SW 1271 (cell line): ENCODE data around the gene COL18A1.
A peak's percentile ranks its signal among the peaks of the same experiment; 100 is the strongest.

Experiments
- DNase-seq, 2 experiments: peaks; one replicate each; lab custom pipeline; 2025; lab: John Stamatoyannopoulos, UW

The COL18A1 gene

GRCh38 chr21:45535341-45536081 lies 130.5 kb downstream of the COL18A1 start:
- DNase-seq = no peak

GRCh38 chr21:45536301-45537081 lies 131.5 kb downstream of the COL18A1 start:
- DNase-seq = no peak

GRCh38 chr21:45537111-45537745 lies 132.3 kb downstream of the COL18A1 start:
- no peak for DNase-seq

- DNase-seq = no peak
These were observed 132.9 kb downstream of the COL18A1 start for GRCh38 chr21:45537746-45538291.

GRCh38 chr21:45538381-45539045 lies 133.5 kb downstream of the COL18A1 start:
- DNase-seq = no peak

- DNase-seq = no peak
These were observed 134.3 kb downstream of the COL18A1 start for GRCh38 chr21:45539046-45539795.

- DNase-seq = no peak
These were observed 135.0 kb downstream of the COL18A1 start for GRCh38 chr21:45539796-45540600.

GRCh38 chr21:45540601-45540970 lies 135.6 kb downstream of the COL18A1 start:
- DNase-seq = no peak

- DNase-seq = peak in 1 of 2 experiments; percentile 45
These were observed 136.5 kb downstream of the COL18A1 start for GRCh38 chr21:45541221-45542039.

- peak in 1 of 2 experiments; percentile 21 for DNase-seq
These were observed 137.3 kb downstream of the COL18A1 start, which contains the start of gene SLC19A1 for GRCh38 chr21:45542242-45542666. Gene SLC19A1, minus strand, starts transcription at chr21:45542440. Its CDS starts 4,481 bp downstream, at chr21:45537959.

GRCh38 chr21:45542667-45543370 lies 137.9 kb downstream of the COL18A1 start:
- no peak for DNase-seq

GRCh38 chr21:45543371-45543709 lies 138.4 kb downstream of the COL18A1 start:
- DNase-seq = no peak

GRCh38 chr21:45543710-45544448 lies 138.9 kb downstream of the COL18A1 start:
- no peak for DNase-seq

- no peak for DNase-seq
These were observed 139.7 kb downstream of the COL18A1 start for GRCh38 chr21:45544449-45545235.

- no peak for DNase-seq
These were observed 140.2 kb downstream of the COL18A1 start for GRCh38 chr21:45545236-45545570.

- DNase-seq = no peak
These were observed 140.9 kb downstream of the COL18A1 start for GRCh38 chr21:45545691-45546531.
